ENCODE measurements around the gene TMEM131. TPM values are rescaled to one million over a fixed set of nuclear protein-coding genes. Genes with fewer than 3 reads are reported as not detected.

The TMEM131 gene
- total RNA-seq, 4 donors from 2014 or later = 39.0 to 58.5 (median 41.3) TPM

DNA sequence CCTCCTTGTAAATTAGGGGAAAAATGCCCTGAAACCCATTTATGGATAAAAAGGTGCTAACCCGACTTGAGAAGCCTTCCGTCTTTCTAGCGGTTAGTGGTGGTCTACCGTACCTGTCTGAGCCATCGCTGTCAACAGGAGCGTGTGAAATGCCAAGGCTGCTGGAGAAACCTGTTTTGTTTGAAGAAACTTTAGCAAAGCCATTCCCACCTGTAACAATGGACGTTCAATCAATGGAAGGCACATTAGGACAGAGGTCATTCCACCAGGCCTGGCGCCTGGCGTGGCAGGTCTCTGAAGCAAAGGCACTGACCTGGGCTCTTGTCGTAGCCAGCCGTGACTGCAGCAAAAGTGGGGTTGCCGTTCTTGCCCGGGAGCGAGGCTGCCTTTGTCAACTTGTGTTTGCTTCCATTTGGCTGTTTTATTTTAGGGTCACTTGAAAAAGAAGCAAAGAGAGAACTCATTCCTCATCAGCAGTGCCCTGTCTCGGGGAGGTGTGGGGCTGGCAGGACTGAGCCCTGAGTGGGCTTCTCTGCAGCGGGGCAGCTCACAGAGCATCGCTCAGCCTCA is 235.2 kb downstream of the TMEM131 start:
- H3K4me1 ChIP-seq = peaks cover 0 to 11% (median 0%) of the 10 kb centered on the region in 4 donors
- no peaks in the 10 kb centered on the region for H3K27me3 ChIP-seq
- peaks cover 0 to 96% (median 24%) of the 10 kb centered on the region in 3 donors for H3K36me3 ChIP-seq
- WGBS, 2 donors = 95 to 96% methylated on average over 17 of the region's 17 CpGs
- H3K4me3 ChIP-seq = no peak overlapping the region
- no peak overlapping the region for H3K27ac ChIP-seq
- no peaks in the 10 kb centered on the region for H3K9me3 ChIP-seq
- no peak for DNase-seq (ENCODE audit: low spot score in 2 of 2)
- no peak for TF ChIP-seq POLR2A (IDR thresholded peaks at IDR 0.05)
- TF ChIP-seq, protein P1, sequence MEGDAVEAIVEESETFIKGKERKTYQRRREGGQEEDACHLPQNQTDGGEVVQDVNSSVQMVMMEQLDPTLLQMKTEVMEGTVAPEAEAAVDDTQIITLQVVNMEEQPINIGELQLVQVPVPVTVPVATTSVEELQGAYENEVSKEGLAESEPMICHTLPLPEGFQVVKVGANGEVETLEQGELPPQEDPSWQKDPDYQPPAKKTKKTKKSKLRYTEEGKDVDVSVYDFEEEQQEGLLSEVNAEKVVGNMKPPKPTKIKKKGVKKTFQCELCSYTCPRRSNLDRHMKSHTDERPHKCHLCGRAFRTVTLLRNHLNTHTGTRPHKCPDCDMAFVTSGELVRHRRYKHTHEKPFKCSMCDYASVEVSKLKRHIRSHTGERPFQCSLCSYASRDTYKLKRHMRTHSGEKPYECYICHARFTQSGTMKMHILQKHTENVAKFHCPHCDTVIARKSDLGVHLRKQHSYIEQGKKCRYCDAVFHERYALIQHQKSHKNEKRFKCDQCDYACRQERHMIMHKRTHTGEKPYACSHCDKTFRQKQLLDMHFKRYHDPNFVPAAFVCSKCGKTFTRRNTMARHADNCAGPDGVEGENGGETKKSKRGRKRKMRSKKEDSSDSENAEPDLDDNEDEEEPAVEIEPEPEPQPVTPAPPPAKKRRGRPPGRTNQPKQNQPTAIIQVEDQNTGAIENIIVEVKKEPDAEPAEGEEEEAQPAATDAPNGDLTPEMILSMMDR (IDR thresholded peaks at IDR 0.05) = no peak
- TF ChIP-seq EP300 (IDR thresholded peaks at IDR 0.05) = no peak

DNA sequence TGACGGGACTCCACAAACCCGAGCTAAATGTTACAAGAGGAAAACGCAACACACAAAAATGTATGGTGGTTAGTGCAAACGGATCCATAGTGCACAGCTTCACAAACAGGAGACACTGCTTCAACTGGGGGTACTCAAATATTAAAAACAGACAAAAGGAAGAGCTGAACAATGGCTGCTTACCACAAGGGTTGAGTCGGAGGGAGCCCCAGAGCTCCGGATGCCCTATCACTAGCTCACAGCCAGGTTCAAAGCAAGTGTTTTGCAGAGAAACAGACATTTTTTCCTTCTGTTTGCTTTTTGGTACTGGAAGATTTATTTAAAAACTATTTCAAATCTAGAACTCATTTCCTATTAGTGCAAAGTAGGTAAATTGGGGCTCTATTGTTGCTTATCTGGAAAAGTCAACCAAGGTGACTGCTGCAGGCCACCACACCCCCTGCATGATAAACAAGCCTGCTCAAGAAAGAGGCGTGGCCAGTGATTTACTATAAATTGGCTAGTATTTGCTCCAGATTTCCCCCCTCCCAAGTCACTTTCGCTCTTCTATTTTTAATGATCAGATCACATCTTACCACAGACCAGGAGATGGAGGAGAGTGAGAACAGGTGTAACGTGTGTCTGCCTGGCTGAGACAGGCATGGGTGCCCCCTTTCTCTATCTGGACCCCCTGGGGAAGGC is 235.9 kb downstream of the TMEM131 start:
- Histone ChIP-seq H3K9me3 (no peaks in the 10 kb centered on the region), H3K36me3 (peaks cover 0 to 96% (median 19%) of the 10 kb centered on the region in 3 donors), H3K4me3 (no peak overlapping the region), H3K4me1 (peaks cover 0 to 11% (median 0%) of the 10 kb centered on the region in 4 donors), H3K27ac (no peak overlapping the region), H3K27me3 (no peaks in the 10 kb centered on the region)
- no peak for DNase-seq (ENCODE audit: low spot score in 2 of 2)
- WGBS, 2 donors = 90 to 91% methylated on average over 9 of the region's 9 CpGs
- TF ChIP-seq POLR2A (IDR thresholded peaks at IDR 0.05) (no peak), EP300 (IDR thresholded peaks at IDR 0.05) (no peak)

DNA sequence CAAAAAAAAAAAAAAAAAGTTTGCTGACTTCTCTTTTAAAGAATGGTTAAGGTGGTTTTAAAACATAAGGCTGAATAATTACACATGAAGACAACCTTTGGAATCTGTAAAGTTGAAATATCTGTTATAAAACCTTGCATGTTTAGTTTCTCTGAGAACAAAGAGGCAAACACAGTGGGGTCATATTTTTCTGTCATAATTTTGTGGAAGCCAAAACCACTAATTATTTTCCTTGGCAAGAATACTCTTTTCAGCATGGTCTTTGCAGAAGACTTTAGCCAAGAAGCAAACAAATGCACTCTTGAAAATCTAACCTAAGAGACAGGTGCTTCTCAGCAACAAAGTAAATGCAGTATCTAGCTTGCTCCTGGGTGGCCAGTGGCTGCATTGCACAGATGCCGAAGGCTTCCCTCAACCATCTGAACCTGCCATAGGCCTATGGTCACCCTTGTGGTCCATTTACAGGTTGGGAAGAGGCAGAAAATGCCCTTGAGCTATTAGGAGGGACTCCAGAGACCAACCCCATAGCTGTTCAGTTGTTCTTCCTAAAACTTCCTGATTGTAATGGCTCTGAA is 237.5 kb downstream of the TMEM131 start:
- Histone ChIP-seq H3K36me3 (peaks cover 0 to 96% (median 19%) of the 10 kb centered on the region in 3 donors), H3K4me1 (peaks cover 0 to 11% (median 0%) of the 10 kb centered on the region in 4 donors), H3K4me3 (no peak overlapping the region), H3K27me3 (no peaks in the 10 kb centered on the region), H3K9me3 (no peaks in the 10 kb centered on the region), H3K27ac (no peak overlapping the region)
- no peak for TF ChIP-seq POLR2A (IDR thresholded peaks at IDR 0.05)
- TF ChIP-seq, protein P1 (IDR thresholded peaks at IDR 0.05) = no peak
- no peak for TF ChIP-seq EP300 (IDR thresholded peaks at IDR 0.05)
- no peak for DNase-seq (ENCODE audit: low spot score in 2 of 2)
- 62 to 81% methylated on average over 1 of the region's 1 CpG for WGBS, 2 donors

DNA sequence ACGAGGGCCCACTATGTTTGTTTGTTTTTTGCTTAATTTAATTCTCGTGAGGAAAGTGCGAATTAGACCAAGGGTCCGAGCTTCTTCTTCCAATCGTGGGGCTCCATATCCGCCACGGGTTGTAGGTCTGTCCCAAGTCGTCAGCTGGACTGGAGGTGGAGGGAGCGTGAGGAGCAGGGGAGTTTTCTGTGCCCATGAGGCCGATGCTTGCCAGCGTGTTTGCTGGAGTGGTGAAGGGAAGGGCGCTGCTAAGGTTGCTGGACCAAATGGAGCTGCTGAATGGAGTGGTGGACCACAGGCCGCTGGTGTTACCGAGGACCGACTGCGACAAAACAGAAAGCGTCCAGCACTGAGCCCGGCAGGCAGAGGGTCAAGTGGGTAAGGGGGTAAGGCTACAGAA is 238.7 kb downstream of the TMEM131 start:
- peaks cover 0 to 84% (median 19%) of the 10 kb centered on the region in 3 donors for H3K36me3 ChIP-seq
- TF ChIP-seq POLR2A (IDR thresholded peaks at IDR 0.05) = no peak
- TF ChIP-seq, protein P1 (IDR thresholded peaks at IDR 0.05) = no peak
- TF ChIP-seq EP300 (IDR thresholded peaks at IDR 0.05) = no peak
- WGBS, 2 donors = 92 to 93% methylated on average over 18 of the region's 18 CpGs

GRCh38 chr2:97755491-97755890 is 240.3 kb downstream of the TMEM131 start:
- no peaks in the 10 kb centered on the region for H3K27me3 ChIP-seq
- TF ChIP-seq EP300 (IDR thresholded peaks at IDR 0.05) (no peak), POLR2A (IDR thresholded peaks at IDR 0.05) (no peak)
- TF ChIP-seq, protein P1 (IDR thresholded peaks at IDR 0.05) = no peak
- H3K36me3 ChIP-seq = peaks cover 0 to 84% (median 12%) of the 10 kb centered on the region in 3 donors
- no peak overlapping the region for H3K4me3 ChIP-seq
- H3K27ac ChIP-seq = no peak overlapping the region
- DNase-seq (ENCODE audit: low spot score in 2 of 2) = no peak
- WGBS, 2 donors = 88 to 92% methylated on average over 2 of the region's 2 CpGs
- peaks cover 0 to 11% (median 0%) of the 10 kb centered on the region in 4 donors for H3K4me1 ChIP-seq
- H3K9me3 ChIP-seq = no peaks in the 10 kb centered on the region

More for the DNA sequence above, 238.7 kb downstream of the TMEM131 start:
- peaks cover 0 to 11% (median 0%) of the 10 kb centered on the region in 4 donors for H3K4me1 ChIP-seq
- H3K27me3 ChIP-seq = no peaks in the 10 kb centered on the region
- H3K9me3 ChIP-seq = no peaks in the 10 kb centered on the region
- H3K27ac ChIP-seq = no peak overlapping the region
- no peak overlapping the region for H3K4me3 ChIP-seq
- DNase-seq (ENCODE audit: low spot score in 2 of 2) = no peak
